ENCODE measurements around the gene HOXD4.

DNA sequence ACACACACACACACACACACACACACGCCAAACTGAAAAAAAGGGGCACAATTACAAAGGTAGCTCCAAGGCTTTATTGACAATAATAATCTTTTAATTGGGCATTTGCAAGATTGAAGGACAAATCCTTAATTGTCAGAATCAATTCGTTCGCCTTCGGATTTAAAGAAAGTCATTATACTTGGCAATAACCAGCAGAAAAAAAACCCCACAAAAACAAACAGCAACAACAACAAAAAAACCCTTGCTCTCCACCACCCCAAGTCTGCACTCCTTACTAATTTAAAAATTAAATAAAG is 23.6 kb upstream of the HOXD4 start:
- no peak for TF ChIP-seq REST (IDR thresholded peaks at IDR 0.05; ENCODE audit: insufficient read depth in 1 of 2, low read depth in 2 of 2, low read length in 2 of 2)
- no peak for TF ChIP-seq POLR2AphosphoS5 (IDR thresholded peaks at IDR 0.05; ENCODE audit: low read depth, low read length)
- TF ChIP-seq TAF1 (IDR thresholded peaks at IDR 0.05; ENCODE audit: borderline replicate concordance, insufficient read depth, low read length): no peak
